Measurements from ENCODE around the gene TMEM186. TPM values are rescaled to one million over a fixed set of nuclear protein-coding genes. Genes with fewer than 3 reads are reported as not detected.
"Not testable (repeated sequence)": the region's sequence is repeated elsewhere in the genome, so short reads cannot be mapped to it uniquely, and the experiment has no call there.

The TMEM186 gene
- total RNA-seq, 1 experiment from 2014 or later: 6.5 TPM

- DNase-seq (ENCODE audit: low read depth): no peak
These were observed 23.2 kb downstream of the TMEM186 start for GRCh38 chr16:8774208-8774607.

- DNase-seq (ENCODE audit: low read depth): no peak
These were observed 23.9 kb downstream of the TMEM186 start for GRCh38 chr16:8773537-8773936.

GRCh38 chr16:8768692-8769091 is 28.7 kb downstream of the TMEM186 start:
- no peak for DNase-seq (ENCODE audit: low read depth)

GRCh38 chr16:8768283-8768682 is 29.2 kb downstream of the TMEM186 start:
- DNase-seq (ENCODE audit: low read depth): no peak

- DNase-seq (ENCODE audit: low read depth): no peak
These were observed 30.3 kb downstream of the TMEM186 start for GRCh38 chr16:8767176-8767575.

GRCh38 chr16:8764525-8765250 is 32.8 kb downstream of the TMEM186 start:
- no peak for DNase-seq (ENCODE audit: low read depth)

- DNase-seq (ENCODE audit: low read depth): no peak
These were observed 33.5 kb downstream of the TMEM186 start for GRCh38 chr16:8763899-8764298.

GRCh38 chr16:8763083-8763482 is 34.4 kb downstream of the TMEM186 start:
- DNase-seq (ENCODE audit: low read depth): no peak

- no peak for DNase-seq (ENCODE audit: low read depth)
These were observed 35.2 kb downstream of the TMEM186 start for GRCh38 chr16:8762254-8762653.

GRCh38 chr16:8761078-8761477 is 36.4 kb downstream of the TMEM186 start:
- no peak for DNase-seq (ENCODE audit: low read depth)

GRCh38 chr16:8760021-8760420 is 37.4 kb downstream of the TMEM186 start:
- no peak for DNase-seq (ENCODE audit: low read depth)

GRCh38 chr16:8758022-8758421 is 39.4 kb downstream of the TMEM186 start:
- no peak for DNase-seq (ENCODE audit: low read depth)

GRCh38 chr16:8756755-8757154 is 40.7 kb downstream of the TMEM186 start:
- no peak for DNase-seq (ENCODE audit: low read depth)

GRCh38 chr16:8753416-8754054 is 43.9 kb downstream of the TMEM186 start:
- DNase-seq (ENCODE audit: low read depth): no peak

GRCh38 chr16:8752706-8753105 is 44.7 kb downstream of the TMEM186 start:
- DNase-seq (ENCODE audit: low read depth): no peak

GRCh38 chr16:8751481-8752311 is 45.7 kb downstream of the TMEM186 start:
- peak; percentile 68 for DNase-seq (ENCODE audit: low read depth)

- not testable (repeated sequence) for DNase-seq (ENCODE audit: low read depth)
These were observed 48.5 kb downstream of the TMEM186 start for GRCh38 chr16:8748944-8749343.

Other genes with a start within 250 kb of the TMEM186 start
- not detected in 2 replicates for gene TMEM114, start 207.1 kb downstream of the TMEM186 start, total RNA-seq (2014; rRNA removed; shearing (Covaris generic))
- gene METTL22, start 175.9 kb downstream of the TMEM186 start, total RNA-seq (2014; rRNA removed; shearing (Covaris generic)): 10.6 and 14.8 TPM in 2 replicates
- gene ABAT, start 123.0 kb downstream of the TMEM186 start, total RNA-seq (2014; rRNA removed; shearing (Covaris generic)): 3.1 and 3.5 TPM in 2 replicates
- 27.0 and 30.3 TPM in 2 replicates for gene PMM2, start 200 bp upstream of the TMEM186 start, total RNA-seq (2014; rRNA removed; shearing (Covaris generic))
- gene CARHSP1, start 71.4 kb upstream of the TMEM186 start, total RNA-seq (2014; rRNA removed; shearing (Covaris generic)): 156 and 166 TPM in 2 replicates
- gene LITAFD, start 84.7 kb upstream of the TMEM186 start, total RNA-seq (2014; rRNA removed; shearing (Covaris generic)): not detected in 2 replicates
- gene USP7, start 166.3 kb upstream of the TMEM186 start, total RNA-seq (2014; rRNA removed; shearing (Covaris generic)): 25.1 and 46.9 TPM in 2 replicates